SU-DHL-6 (cell line): Measurements from ENCODE around the gene LRRN2.

ENCODE experiments used
- H2AFZ ChIP-seq: fragments of 200-600 bp; sonication (generic); 2 replicates; pipeline ENCODE4 v1.6.1; 2014; ENCODE audit warnings: low read depth, mild to moderate bottlenecking, moderate library complexity, mixed read lengths, antibody characterized with exemption, low read length; ENCODE audit not compliant: severe bottlenecking
- H3F3A ChIP-seq: fragments of 200-600 bp; shearing (Covaris generic); 2 replicates; pipeline ENCODE4 v1.6.0; 2016; ENCODE audit warnings: antibody characterized with exemption, mild to moderate bottlenecking; ENCODE audit not compliant: insufficient read depth
- H3K27ac ChIP-seq: fragments of 200-600 bp; sonication (generic); 2 replicates; pipeline ENCODE4 v1.5.1; 2016; ENCODE audit warnings: low read depth, mild to moderate bottlenecking, low read length, moderate library complexity, mixed read lengths
- H3K27me3 ChIP-seq: fragments of 200-600 bp; sonication (generic), shearing (Covaris generic); 2 replicates; pipeline ENCODE4 v1.6.0; 2014; ENCODE audit warnings: mild to moderate bottlenecking, low read length
- H3K36me3 ChIP-seq: fragments of 200-600 bp; sonication (generic); 2 replicates; pipeline ENCODE4 v1.6.1; 2014; ENCODE audit warnings: mild to moderate bottlenecking, low read length, mixed read lengths
- H3K4me2 ChIP-seq: fragments of 300-600, 200-600 bp; shearing (Covaris generic), sonication (generic); 2 replicates; pipeline ENCODE4 v1.6.0; 2014; ENCODE audit warnings: low read length, low read depth, mild to moderate bottlenecking; ENCODE audit not compliant: poor library complexity, severe bottlenecking
- H3K4me3 ChIP-seq: fragments of 200-600 bp; sonication (generic); 2 replicates; pipeline ENCODE4 v1.5.1; 2014; ENCODE audit warnings: antibody characterized with exemption, low read length, mild to moderate bottlenecking, mixed read lengths; ENCODE audit not compliant: insufficient read depth, poor library complexity, severe bottlenecking
- H3K79me2 ChIP-seq: fragments of 200-600 bp; sonication (generic); 2 replicates; pipeline ENCODE4 v1.6.1; 2014; ENCODE audit warnings: mild to moderate bottlenecking, low read length, moderate library complexity; ENCODE audit not compliant: insufficient read depth
- H3K9ac ChIP-seq: fragments of 200-600 bp; sonication (generic); 2 replicates; pipeline ENCODE4 v1.7.0; 2014; ENCODE audit warnings: mild to moderate bottlenecking, low read length
- H3K9me2 ChIP-seq: fragments of 200-600 bp; sonication (generic); replicated peaks from 2 replicates; pipeline ENCODE4 v1.6.1; 2014; ENCODE audit warnings: low read length; ENCODE audit not compliant: insufficient read depth
- H3K9me3 ChIP-seq: fragments of 200-600 bp; sonication (generic); 2 replicates; pipeline ENCODE4 v1.6.1; 2014; ENCODE audit warnings: low read length, mixed read lengths; ENCODE audit not compliant: insufficient read depth
- H4K20me1 ChIP-seq: fragments of 200-600 bp; sonication (generic); 2 replicates; pipeline ENCODE4 v1.6.1; 2014; ENCODE audit warnings: low read depth, mild to moderate bottlenecking, antibody characterized with exemption, low read length, moderate library complexity, mixed read lengths
- EZH2phosphoT487 ChIP-seq: fragments of 200-600 bp; sonication (generic), shearing (Covaris generic); conservative IDR thresholded peaks from 2 replicates; pipeline ENCODE4 v1.6.1; 2018; ENCODE audit warnings: mild to moderate bottlenecking, antibody characterized with exemption, low read length, moderate library complexity, mixed read lengths
- TF ChIP-seq, protein P1 (sequence below): fragments of 200-600 bp; sonication (generic); IDR thresholded peaks from one replicate; pipeline ENCODE4 v1.5.1; 2017; ENCODE audit warnings: antibody characterized with exemption, mild to moderate bottlenecking, low read length, moderate library complexity; ENCODE audit not compliant: insufficient read depth, poor library complexity, severe bottlenecking

The LRRN2 gene

DNA sequence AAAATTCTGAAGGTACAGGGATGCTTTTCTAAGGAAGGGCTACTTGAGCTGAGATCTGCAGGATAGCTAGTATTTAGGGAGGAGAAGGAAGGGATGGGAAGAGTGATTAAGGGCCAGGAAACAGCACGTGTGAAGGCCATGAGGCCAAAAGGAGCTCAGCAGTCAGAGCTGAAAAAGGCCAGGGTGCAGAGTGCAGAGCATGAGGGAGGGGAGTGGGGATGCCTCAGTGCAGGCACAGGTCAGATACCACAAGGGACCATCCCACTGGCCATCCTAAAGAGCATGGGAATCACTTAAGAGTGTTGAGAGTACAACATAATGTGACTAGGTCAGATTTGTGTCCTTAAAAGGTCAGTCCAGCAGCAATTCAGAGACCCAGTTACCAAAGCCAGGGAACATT, 16.0 kb downstream of the LRRN2 start:
- TF ChIP-seq, protein P1, sequence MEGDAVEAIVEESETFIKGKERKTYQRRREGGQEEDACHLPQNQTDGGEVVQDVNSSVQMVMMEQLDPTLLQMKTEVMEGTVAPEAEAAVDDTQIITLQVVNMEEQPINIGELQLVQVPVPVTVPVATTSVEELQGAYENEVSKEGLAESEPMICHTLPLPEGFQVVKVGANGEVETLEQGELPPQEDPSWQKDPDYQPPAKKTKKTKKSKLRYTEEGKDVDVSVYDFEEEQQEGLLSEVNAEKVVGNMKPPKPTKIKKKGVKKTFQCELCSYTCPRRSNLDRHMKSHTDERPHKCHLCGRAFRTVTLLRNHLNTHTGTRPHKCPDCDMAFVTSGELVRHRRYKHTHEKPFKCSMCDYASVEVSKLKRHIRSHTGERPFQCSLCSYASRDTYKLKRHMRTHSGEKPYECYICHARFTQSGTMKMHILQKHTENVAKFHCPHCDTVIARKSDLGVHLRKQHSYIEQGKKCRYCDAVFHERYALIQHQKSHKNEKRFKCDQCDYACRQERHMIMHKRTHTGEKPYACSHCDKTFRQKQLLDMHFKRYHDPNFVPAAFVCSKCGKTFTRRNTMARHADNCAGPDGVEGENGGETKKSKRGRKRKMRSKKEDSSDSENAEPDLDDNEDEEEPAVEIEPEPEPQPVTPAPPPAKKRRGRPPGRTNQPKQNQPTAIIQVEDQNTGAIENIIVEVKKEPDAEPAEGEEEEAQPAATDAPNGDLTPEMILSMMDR = no peak
- TF ChIP-seq EZH2phosphoT487 = no peak
- no peaks in the 10 kb centered on the region for H3K27me3 ChIP-seq
- no peak overlapping the region for H3K27ac ChIP-seq
- H3K36me3 ChIP-seq = no peaks in the 10 kb centered on the region
- H4K20me1 ChIP-seq = no peaks in the 10 kb centered on the region
- H3K4me3 ChIP-seq = no peak overlapping the region
- H3K79me2 ChIP-seq = no peaks in the 10 kb centered on the region
- H3K9ac ChIP-seq = no peak overlapping the region
- no peak overlapping the region for H2AFZ ChIP-seq
- H3F3A ChIP-seq = no peaks in the 10 kb centered on the region
- H3K9me3 ChIP-seq = no peaks in the 10 kb centered on the region
- H3K4me2 ChIP-seq = no peak overlapping the region
- no peaks in the 10 kb centered on the region for H3K9me2 ChIP-seq

DNA sequence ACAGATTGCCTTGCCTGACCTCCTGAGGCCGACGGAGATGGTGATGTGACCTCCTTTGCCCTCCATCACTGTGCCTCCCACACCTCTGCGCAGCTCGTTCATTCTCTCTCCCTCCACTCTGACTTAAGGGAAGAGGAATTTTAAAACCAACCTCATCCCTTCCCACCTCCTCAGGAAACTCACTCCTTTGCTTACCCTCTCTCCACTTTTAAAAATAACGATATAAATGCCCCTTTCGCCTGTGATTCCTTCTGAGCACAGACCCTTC, 21.2 kb downstream of the LRRN2 start:
- H4K20me1 ChIP-seq = no peaks in the 10 kb centered on the region
- no peak overlapping the region for H3K4me2 ChIP-seq
- no peaks in the 10 kb centered on the region for H3F3A ChIP-seq

DNA sequence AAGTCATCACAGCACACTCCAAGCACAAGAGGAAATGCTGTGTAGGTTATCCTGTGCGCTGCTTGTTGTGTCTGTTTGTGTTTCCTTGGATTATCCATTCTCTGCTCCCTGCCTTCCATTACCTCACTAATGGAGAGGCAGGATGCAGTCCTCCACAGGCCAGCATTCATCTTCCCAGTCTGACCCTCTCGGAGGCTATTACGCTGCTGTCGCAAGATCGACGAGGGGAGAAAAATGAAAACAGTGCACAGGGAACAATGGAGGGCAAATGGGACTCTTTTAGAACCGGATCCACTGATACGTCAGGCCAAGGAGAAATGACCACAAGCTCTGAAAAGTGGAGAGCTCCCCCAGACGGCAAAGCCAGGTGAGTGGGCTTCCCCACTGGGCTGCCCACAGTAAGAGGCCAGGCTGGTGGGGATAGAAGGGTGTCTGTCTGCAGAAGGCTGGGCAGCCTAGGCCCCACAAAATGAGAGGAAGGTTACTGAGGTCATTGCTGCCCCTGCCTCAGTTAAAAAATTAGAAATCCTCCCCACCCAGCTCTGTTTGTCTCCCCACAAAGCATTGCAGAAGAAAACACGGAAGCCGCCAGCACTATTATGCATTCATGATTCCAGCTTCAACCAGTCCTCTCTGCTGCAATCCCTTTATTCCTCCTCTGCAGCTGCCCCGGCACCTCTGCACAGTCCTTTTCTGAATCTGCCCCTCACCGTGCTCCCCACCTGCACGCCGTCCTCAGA, 21.7 kb downstream of the LRRN2 start:
- H3F3A ChIP-seq = no peaks in the 10 kb centered on the region
- no peaks in the 10 kb centered on the region for H3K79me2 ChIP-seq
- no peak overlapping the region for H3K4me3 ChIP-seq
- H3K27me3 ChIP-seq = no peaks in the 10 kb centered on the region
- no peaks in the 10 kb centered on the region for H3K36me3 ChIP-seq
- no peak for TF ChIP-seq EZH2phosphoT487
- no peak overlapping the region for H2AFZ ChIP-seq
- H3K27ac ChIP-seq = no peak overlapping the region
- H3K9ac ChIP-seq = no peak overlapping the region
- no peaks in the 10 kb centered on the region for H4K20me1 ChIP-seq
- H3K9me2 ChIP-seq = no peaks in the 10 kb centered on the region
- H3K4me2 ChIP-seq = no peak overlapping the region
- H3K9me3 ChIP-seq = no peaks in the 10 kb centered on the region

More for the DNA sequence above, 21.2 kb downstream of the LRRN2 start:
- no peak for TF ChIP-seq EZH2phosphoT487
- TF ChIP-seq, protein P1 = no peak
- Histone ChIP-seq H3K79me2 (no peaks in the 10 kb centered on the region), H3K36me3 (no peaks in the 10 kb centered on the region), H3K9me2 (no peaks in the 10 kb centered on the region), H3K4me3 (no peak overlapping the region), H2AFZ (no peak overlapping the region), H3K27ac (no peak overlapping the region), H3K9ac (no peak overlapping the region), H3K9me3 (no peaks in the 10 kb centered on the region), H3K27me3 (no peaks in the 10 kb centered on the region)

- no peaks in the 10 kb centered on the region for H3K79me2 ChIP-seq
- no peaks in the 10 kb centered on the region for H3K27me3 ChIP-seq
- no peak overlapping the region for H3K4me3 ChIP-seq
- H3K4me2 ChIP-seq = no peak overlapping the region
- no peaks in the 10 kb centered on the region for H3K9me2 ChIP-seq
- no peak for TF ChIP-seq EZH2phosphoT487
- TF ChIP-seq, protein P1 = no peak
- H2AFZ ChIP-seq = no peak overlapping the region
- no peak overlapping the region for H3K27ac ChIP-seq
- no peaks in the 10 kb centered on the region for H3F3A ChIP-seq
- no peak overlapping the region for H3K9ac ChIP-seq
- H4K20me1 ChIP-seq = no peaks in the 10 kb centered on the region
- H3K9me3 ChIP-seq = no peaks in the 10 kb centered on the region
- no peaks in the 10 kb centered on the region for H3K36me3 ChIP-seq
These were observed 23.0 kb downstream of the LRRN2 start for GRCh38 chr1:204662530-204662929.
